ENCODE data around the gene MAP3K5.

The MAP3K5 gene

DNA sequence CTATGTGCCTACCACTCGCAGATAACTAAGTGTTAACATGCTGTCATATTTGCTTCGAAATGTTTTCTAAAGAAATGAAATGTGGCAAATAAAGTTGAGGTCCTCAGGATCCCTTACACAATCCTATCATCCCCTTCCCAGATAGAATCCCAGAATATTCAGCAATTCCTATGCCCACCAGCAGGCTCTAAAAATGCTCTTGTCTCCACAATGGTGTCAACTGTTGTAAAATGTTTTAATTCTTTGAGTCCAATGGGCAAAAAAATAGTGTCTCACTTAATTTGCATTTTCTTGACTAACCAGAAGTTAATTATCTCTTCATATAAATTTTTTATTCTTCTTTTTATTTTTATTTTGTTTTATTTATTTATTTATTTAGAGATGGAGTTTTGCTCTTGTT is 138.2 kb downstream of the MAP3K5 start:
- in situ Hi-C loops (cut with HindIII; ENCODE audit: low sequenced_read_pairs): no loop called here

DNA sequence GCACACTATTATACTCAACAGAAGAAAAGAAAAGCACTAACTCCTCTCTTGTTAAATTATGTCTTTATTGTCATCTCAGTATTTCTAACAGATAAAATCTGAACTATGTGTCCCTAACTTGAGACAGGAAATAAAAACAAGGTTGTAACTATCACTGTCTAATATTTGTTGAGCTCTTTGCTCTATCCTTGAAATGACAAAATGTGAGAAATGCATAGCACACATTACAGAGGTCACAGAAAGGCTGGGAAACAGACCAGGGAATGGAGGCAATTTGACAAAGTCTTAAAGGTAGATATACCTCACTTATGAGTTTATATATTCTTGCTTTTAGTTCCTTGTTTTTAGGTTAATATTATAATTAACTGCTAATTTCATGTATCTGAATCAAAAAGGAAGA is 139.6 kb downstream of the MAP3K5 start:
- in situ Hi-C loops (cut with HindIII; ENCODE audit: low sequenced_read_pairs): no loop called here

GRCh38 chr6:136651982-136652381 is 140.3 kb downstream of the MAP3K5 start:
- in situ Hi-C loops (cut with HindIII; ENCODE audit: low sequenced_read_pairs): no loop called here

- in situ Hi-C loops (cut with HindIII; ENCODE audit: low sequenced_read_pairs): no loop called here
Measured at GRCh38 chr6:136647363-136647852, 144.9 kb downstream of the MAP3K5 start.

DNA sequence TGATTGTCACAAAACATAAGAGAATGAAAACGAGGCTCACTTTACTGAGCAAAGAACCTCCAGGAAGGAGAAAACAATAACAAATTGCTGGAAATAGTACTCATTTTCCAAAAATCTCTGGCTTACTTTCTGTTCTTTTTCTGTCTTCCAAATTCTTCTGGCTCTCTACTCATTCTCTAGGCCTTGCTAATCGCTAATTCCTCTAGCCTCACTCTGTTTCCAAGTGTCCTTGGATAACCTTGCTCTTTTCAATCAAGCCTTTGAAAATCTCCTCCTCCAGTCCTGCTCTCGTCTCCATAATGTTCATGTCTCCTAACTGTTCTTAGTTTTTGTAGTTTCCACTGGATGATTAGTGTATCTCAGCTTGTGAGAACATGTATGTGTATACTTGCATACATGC is 145.9 kb downstream of the MAP3K5 start:
- in situ Hi-C loops (cut with HindIII; ENCODE audit: low sequenced_read_pairs): no loop called here

- in situ Hi-C loops (cut with HindIII; ENCODE audit: low sequenced_read_pairs): no loop called here
Measured at GRCh38 chr6:136644597-136644952, 147.7 kb downstream of the MAP3K5 start.

GRCh38 chr6:136643850-136644596 is 148.3 kb downstream of the MAP3K5 start:
- in situ Hi-C loops (cut with HindIII; ENCODE audit: low sequenced_read_pairs): no loop called here

DNA sequence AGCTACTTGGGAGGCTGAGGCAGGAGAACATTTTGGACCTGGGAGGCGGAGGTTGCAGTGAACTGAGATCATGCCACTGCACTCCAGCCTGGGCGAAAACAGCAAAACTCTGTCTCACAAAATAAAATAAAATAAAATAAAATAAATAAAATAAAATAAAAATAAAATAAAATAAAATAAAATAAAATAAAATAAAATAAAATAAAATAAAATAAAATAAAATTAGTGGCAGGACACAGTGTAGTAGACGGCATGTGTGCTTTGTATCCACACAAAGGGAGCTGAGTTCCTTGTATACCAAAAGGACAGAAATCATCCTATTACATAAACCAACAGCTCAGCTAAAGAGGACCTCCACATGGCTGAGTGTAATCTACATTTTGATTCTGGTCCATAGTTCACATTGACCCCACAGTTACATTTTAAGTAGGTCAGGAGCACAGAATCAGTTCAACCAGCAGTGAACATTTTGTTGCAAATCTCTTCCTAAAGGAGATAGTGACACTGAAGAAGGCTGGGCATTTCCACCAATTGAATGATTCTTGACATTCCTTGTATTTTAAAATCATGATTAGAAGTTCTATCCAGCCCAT is 150.3 kb downstream of the MAP3K5 start:
- in situ Hi-C loops (cut with HindIII; ENCODE audit: low sequenced_read_pairs): no loop called here

DNA sequence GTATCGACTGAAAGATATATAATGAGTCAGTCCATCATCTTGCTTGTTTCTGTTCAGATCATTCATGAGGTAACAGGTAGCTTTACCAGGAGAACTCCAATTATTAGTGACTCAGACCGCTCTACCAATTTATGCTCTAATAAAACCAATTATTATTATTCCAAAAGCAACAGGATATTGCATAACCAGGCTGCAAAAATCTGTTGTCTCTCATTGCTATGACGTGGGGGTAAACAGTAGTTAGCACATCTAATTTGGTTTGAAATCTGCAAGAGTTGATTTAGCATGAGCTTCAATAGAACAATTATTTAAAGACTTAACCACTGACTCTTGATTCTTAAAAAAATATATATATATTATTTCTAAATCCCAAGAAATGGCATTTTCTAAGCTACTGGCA is 151.1 kb downstream of the MAP3K5 start:
- in situ Hi-C loops (cut with HindIII; ENCODE audit: low sequenced_read_pairs): no loop called here

DNA sequence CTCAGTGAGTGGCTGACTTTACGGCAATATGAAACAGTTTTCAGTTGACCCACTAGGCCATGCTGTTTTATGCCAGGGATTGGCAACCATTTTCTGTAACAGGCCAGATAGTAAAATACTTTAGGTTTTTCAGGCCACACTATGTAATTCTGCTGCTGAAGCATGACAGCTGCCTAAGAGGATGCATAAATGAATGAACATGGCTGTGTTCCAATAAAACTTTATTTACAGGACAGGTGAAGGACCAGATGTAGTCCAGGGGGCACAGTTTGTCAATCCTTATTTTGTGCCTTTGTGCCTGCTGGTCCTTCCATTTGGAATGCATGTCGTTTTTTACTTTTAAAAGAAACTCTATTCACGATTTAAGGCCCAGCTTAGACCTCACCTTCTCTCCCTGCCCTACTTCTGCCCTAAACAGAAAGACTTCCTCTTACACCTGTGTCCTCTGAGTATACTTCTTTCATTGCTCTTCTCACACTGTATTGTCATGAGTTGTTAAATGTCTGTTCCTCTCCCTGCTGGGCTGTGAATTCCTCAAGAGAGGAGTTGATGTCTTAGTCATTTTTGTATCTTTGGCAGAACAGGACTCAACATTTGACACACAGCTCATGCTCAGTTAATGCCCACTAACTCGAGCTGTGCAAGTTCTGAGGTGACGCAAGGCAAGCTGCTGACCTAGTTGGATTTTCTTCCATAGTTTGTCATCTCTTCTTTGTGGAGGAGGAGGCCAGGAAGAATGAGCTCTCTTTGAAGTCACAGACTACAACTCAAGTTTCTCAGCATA is 152.0 kb downstream of the MAP3K5 start:
- in situ Hi-C loops (cut with HindIII; ENCODE audit: low sequenced_read_pairs): no loop called here

DNA sequence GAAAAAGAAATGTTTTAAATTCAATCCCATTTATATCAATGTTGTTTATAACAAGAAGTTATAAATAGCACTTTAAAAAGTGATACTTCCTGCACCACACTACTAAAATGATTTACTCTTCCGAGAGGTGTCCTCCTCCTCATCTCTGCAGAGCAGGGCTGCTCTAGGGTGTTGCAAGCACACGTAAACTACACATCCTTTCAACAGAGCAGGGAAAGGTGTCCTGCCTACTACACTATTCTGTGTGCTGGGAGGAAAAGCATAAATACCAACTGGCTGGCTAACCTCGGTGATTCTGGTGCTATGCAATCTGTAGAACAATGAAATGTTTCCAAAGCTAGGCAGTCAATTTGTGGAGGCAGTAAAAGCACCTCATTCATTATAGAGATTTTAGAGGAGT is 152.6 kb downstream of the MAP3K5 start:
- in situ Hi-C loops (cut with HindIII; ENCODE audit: low sequenced_read_pairs): no loop called here

- in situ Hi-C loops (cut with HindIII; ENCODE audit: low sequenced_read_pairs): no loop called here
Measured at GRCh38 chr6:136635615-136636014, 156.7 kb downstream of the MAP3K5 start.

- in situ Hi-C loops (cut with HindIII; ENCODE audit: low sequenced_read_pairs): no loop called here
Measured at GRCh38 chr6:136633355-136633754, 158.9 kb downstream of the MAP3K5 start.

DNA sequence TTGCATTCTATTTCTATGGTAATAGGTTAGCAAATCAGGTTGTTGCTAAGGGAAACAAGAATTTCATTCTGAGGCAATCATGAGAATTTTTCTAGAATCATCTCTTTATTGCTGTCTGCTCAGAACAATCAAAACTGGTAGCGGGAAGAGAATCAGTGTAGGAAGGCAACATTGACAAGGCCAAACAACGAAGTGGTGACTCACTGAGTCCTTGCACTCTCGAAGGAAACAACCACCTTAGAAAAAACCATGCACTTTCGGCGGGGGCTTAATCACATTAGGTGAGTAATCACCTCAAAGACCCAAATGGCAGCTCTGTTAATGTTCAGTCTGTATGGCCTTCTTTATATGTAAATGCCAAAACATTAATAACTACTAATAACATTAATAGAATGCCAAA is 163.3 kb downstream of the MAP3K5 start:
- in situ Hi-C loops (cut with HindIII; ENCODE audit: low sequenced_read_pairs): no loop called here

DNA sequence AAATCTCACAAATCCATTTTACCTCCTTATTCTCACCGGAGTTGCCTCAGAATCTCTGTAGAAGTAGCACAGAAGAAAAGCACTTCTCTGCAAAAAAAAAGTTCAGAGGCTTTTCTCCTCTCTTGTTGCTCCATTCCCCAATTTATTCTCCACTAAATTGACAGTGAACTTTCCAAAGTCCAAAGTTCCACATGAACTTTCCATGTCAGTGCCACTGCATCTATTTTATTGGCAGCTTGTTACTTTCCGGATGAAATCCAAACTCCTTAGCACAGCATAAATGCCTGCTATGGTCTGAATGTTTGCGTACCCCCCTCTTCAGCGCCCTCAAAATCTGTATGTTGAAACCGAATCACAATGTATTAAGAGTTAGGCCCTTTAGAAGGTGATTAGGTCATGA is 165.1 kb downstream of the MAP3K5 start:
- in situ Hi-C loops (cut with HindIII; ENCODE audit: low sequenced_read_pairs): no loop called here

GRCh38 chr6:136625293-136625692 is 167.0 kb downstream of the MAP3K5 start:
- in situ Hi-C loops (cut with HindIII; ENCODE audit: low sequenced_read_pairs): no loop called here

DNA sequence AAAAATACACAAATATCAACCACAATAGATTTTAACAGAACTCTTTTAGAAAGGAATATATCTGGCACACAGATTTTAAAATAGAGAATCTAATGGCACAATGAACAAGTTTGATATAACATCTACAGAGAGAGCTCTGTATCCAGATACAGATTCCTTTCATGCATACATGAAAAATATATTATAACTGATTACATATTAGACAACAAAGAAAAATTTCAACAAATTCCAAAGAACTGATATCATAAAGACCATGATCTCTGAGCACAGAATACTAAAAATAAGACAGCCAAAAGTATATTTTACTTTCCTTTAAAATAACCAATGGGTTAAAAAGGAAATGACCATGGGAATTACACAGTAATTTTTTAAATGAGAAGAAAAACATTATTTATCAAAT is 167.9 kb downstream of the MAP3K5 start:
- in situ Hi-C loops (cut with HindIII; ENCODE audit: low sequenced_read_pairs): no loop called here

DNA sequence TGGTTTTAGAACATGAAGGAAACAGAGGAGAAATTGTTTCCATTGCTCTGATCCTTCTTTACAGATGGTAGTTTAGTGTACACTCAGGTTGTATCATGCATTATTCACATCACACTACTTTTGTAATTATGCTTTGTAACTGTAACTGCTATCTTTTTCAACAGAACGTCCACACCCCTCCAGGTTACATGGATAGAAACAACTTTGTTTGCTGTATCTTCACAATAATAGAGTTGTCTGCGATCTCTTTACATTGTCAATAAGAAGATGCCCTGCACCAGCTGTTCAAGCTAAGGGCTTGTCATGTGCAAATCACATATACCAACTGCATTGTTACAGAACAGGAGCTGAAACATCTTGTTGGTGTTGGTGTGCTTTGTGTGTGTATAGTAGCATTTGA is 174.2 kb downstream of the MAP3K5 start:
- in situ Hi-C loops (cut with HindIII; ENCODE audit: low sequenced_read_pairs): no loop called here

DNA sequence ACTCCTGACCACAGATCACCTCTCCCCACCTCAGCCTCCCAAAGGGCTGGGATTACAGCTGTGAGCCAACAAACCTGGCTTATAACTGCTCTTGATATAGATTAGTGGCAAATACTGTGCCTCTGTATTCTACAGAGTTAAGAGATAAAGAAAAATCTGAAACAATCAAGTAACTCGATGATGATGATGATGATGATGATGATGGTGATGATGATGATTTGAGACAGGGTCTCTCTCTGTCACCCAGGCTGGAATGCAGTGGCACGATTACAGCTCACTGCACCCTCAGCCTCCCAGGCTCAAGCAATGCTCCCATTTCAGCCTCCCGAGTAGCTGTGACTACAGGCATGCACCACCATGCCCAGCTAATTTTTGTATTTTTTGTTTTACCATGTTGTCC is 175.8 kb downstream of the MAP3K5 start:
- in situ Hi-C loops (cut with HindIII; ENCODE audit: low sequenced_read_pairs): no loop called here

GRCh38 chr6:136614994-136615393 is 177.3 kb downstream of the MAP3K5 start:
- in situ Hi-C loops (cut with HindIII; ENCODE audit: low sequenced_read_pairs): no loop called here

DNA sequence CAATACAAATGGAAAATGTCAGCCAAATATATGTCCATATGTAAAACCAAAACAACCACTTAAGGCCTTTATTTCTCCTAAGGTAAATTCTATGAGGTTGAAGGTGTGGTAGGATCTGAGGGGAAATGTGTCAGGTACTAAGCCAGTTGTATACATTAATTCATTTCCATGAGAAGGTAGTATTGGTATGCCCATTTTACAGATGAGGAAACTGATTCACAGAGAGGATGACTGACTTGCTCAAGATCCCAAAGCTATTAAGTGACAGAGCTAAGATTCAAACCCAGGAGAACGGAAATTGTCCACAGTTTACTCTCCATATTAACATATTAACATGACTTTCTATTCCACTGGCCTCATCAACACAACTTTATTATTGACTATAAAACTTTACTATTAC is 177.9 kb downstream of the MAP3K5 start:
- in situ Hi-C loops (cut with HindIII; ENCODE audit: low sequenced_read_pairs): no loop called here

DNA sequence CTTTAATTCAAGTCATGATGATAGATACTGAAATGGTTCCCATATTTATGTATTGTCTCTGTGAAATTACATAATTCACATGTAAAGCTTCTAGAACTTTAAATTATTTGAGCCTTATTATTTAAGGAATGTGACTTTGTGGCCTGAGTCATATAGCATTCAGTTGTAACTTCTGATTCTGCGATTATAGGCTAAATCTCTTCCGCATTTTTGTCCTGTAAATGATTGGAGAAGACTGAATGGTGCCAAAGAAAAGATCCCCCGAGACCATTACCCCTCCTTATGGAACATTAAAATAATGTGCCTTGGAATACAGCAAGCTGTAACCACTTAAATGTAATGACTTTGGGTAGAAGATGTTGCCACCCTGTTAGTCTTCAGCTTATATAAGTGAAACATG is 178.8 kb downstream of the MAP3K5 start:
- in situ Hi-C loops (cut with HindIII; ENCODE audit: low sequenced_read_pairs): no loop called here

Measured in DLD1 (cell line).